HFFc6 (cell line): ENCODE data around the gene SSR4. TPM values are rescaled to one million over a fixed set of nuclear protein-coding genes. Genes with fewer than 3 reads are reported as not detected.

Source experiments
- DNase-seq: peaks from one replicate; pipeline ENCODE4 v3.0.0-alpha.2; 2018
- H3K27ac Mint-ChIP-seq: 2 replicates; pipeline ENCODE4 v1.8.0; 2020; ENCODE audit warnings: mild to moderate bottlenecking, mixed read lengths
- H3K27me3 Mint-ChIP-seq: 2 replicates; pipeline ENCODE4 v1.8.0; 2021; ENCODE audit warnings: mild to moderate bottlenecking, moderate library complexity, mixed read lengths; ENCODE audit not compliant: insufficient read depth
- H3K36me3 Mint-ChIP-seq: 2 replicates; pipeline ENCODE4 v1.8.0; 2021; ENCODE audit warnings: low read depth, mixed read lengths
- H3K4me1 Mint-ChIP-seq: 2 replicates; pipeline ENCODE4 v1.8.0; 2020; ENCODE audit warnings: low read depth, mixed read lengths
- H3K4me3 Mint-ChIP-seq: 2 replicates; pipeline ENCODE4 v1.8.0; 2020; ENCODE audit warnings: mild to moderate bottlenecking, moderate library complexity, mixed read lengths
- H3K9me3 Mint-ChIP-seq: 2 replicates; pipeline ENCODE4 v1.8.0; 2020; ENCODE audit warnings: mild to moderate bottlenecking, mixed read lengths
- total RNA-seq, 6 experiments: library from RNA; stranded (reverse); fragmentation: NEBNext Ultra II Directional; extraction: Animal tissue kit (Norgen Biotek cat#: 25700); gene quantifications; 2 replicates in 1 of 6; 3 replicates in 5 of 6; pipeline ENCODE4 v1.2.3, GENCODE V29; 2021
- TF ChIP-seq, protein P1 (sequence below): fragments of 200-600 bp; sonication (generic); IDR thresholded peaks from 2 replicates; pipeline ENCODE4 v1.5.0; 2021; ENCODE audit warnings: antibody characterized with exemption, mild to moderate bottlenecking

SSR4 gene
- total RNA-seq, 6 experiments from 2014 or later = 171 to 247 (median 182) TPM

DNA sequence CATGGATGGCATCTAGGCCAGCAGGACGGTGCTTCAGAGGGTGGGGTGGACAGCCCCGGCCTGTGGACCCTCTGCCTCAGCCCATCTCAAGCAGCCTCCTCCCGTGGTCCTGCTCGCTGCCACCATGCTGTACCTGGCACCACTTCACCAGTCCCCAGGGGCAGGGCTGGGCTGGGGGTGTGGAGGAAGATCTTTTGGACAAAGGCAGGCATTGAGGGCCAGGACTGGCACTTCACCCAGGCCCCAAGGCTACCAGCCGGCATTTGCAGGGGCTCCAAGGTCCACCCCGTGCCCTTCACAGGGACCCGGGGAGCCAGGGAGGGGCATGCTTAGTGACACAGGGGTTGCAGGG, 29.7 kb upstream of the SSR4 start:
- H3K9me3 Mint-ChIP-seq = no peaks in the 10 kb centered on the region
- H3K4me3 Mint-ChIP-seq = peak overlapping the region; percentile 87
- no peaks in the 10 kb centered on the region for H3K27me3 Mint-ChIP-seq
- no peaks in the 10 kb centered on the region for H3K36me3 Mint-ChIP-seq
- H3K27ac Mint-ChIP-seq = no peak overlapping the region
- no peak for DNase-seq
- peaks cover 7% of the 10 kb centered on the region; the same call in 1 of the 2 replicates for H3K4me1 Mint-ChIP-seq
- TF ChIP-seq, protein P1, sequence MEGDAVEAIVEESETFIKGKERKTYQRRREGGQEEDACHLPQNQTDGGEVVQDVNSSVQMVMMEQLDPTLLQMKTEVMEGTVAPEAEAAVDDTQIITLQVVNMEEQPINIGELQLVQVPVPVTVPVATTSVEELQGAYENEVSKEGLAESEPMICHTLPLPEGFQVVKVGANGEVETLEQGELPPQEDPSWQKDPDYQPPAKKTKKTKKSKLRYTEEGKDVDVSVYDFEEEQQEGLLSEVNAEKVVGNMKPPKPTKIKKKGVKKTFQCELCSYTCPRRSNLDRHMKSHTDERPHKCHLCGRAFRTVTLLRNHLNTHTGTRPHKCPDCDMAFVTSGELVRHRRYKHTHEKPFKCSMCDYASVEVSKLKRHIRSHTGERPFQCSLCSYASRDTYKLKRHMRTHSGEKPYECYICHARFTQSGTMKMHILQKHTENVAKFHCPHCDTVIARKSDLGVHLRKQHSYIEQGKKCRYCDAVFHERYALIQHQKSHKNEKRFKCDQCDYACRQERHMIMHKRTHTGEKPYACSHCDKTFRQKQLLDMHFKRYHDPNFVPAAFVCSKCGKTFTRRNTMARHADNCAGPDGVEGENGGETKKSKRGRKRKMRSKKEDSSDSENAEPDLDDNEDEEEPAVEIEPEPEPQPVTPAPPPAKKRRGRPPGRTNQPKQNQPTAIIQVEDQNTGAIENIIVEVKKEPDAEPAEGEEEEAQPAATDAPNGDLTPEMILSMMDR = no peak

DNA sequence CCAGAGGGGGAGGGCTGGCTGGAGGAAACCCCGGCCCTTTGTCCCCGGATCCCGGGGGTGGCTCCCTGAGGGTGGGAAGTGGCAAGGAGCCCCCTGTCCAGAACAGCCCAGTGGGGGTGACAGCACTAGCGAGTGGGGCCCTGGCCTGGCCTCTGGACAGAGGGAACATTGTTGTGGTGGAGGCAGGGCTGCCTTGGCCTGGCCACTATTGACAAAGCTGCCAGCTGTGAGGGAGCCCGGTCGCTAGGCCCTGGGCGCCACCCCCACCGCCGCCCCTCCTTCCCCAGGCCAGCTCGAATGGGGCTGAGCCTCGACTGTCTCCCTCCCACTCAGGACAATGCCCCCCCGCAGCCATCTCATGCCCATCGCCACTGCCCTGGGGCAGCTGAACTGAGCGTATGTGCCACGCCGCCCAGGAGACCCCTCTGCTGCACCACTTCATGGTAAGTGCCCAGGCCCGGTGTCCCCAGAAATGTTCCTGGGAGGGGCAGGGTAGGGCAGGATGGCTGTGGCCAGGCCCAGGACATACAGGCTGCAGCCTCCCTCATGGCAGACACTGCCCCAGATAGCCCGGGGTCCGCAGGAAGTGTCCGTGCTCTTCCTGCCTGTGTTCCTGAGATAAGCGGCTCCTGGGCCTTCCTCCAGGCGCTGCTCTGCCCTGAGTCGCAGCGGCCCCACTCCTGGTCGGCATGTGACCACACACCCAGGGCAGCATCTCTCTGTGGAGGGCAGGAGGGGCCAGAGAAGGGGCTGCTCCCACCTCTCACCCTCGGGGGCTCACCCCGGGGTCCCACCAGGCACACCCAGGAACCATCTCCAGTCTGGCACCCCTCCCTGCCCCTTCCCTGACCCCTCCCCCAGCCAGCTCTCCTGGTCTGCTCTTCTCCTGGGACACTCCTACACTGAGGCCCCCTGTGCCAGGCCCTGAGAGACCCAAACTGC, 29.1 kb upstream of the SSR4 start:
- no peaks in the 10 kb centered on the region for H3K9me3 Mint-ChIP-seq
- H3K4me3 Mint-ChIP-seq = peak overlapping the region; percentile 77
- H3K27ac Mint-ChIP-seq = peak overlapping the region; percentile 82
- H3K36me3 Mint-ChIP-seq = no peaks in the 10 kb centered on the region
- TF ChIP-seq, protein P1 = no peak
- no peak for DNase-seq
- peaks cover 7% of the 10 kb centered on the region; the same call in 1 of the 2 replicates for H3K4me1 Mint-ChIP-seq
- no peaks in the 10 kb centered on the region for H3K27me3 Mint-ChIP-seq

DNA sequence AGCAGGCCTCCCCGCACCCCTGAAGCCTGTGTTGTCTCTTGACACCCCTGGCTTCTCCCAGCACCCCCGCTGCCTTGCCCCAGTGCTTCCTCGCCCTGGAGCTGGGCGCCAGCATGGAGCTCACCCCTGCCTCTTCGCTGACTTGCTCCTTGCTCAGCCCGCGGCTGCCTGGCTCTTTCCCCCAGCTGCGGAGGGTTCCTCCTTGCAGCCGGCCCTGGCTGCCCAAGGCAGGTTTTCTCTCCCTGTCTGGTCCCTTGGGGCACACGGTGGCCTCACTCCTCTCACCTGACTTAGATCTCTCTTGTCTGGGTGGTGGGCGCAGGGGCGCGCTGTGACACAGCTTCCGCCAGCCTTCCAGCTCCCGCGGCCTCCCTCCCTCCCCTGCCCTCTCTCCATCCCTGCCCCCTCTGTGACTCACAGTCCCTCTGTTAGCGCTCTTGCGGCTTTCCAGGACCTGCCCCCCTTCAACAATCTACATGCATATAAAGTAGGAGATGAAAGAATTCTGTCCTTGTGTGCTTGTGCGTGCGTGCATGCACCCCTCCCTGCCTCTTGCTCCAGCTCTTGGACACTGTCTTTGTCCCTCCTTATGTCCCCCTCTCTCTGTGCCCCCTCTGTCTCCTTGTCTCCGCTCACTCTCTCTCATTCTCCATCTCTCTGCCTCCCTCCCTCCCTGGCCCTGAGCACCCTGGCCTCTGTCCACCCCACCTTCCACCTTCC, 28.2 kb upstream of the SSR4 start:
- Mint-ChIP-seq H3K9me3 (no peaks in the 10 kb centered on the region), H3K27me3 (no peaks in the 10 kb centered on the region), H3K27ac (peak overlapping the region; percentile 82), H3K4me1 (peaks cover 7% of the 10 kb centered on the region; the same call in 1 of the 2 replicates), H3K36me3 (no peaks in the 10 kb centered on the region), H3K4me3 (peak overlapping the region; percentile 77)
- DNase-seq = peak; percentile 62
- TF ChIP-seq, protein P1 = no peak

DNA sequence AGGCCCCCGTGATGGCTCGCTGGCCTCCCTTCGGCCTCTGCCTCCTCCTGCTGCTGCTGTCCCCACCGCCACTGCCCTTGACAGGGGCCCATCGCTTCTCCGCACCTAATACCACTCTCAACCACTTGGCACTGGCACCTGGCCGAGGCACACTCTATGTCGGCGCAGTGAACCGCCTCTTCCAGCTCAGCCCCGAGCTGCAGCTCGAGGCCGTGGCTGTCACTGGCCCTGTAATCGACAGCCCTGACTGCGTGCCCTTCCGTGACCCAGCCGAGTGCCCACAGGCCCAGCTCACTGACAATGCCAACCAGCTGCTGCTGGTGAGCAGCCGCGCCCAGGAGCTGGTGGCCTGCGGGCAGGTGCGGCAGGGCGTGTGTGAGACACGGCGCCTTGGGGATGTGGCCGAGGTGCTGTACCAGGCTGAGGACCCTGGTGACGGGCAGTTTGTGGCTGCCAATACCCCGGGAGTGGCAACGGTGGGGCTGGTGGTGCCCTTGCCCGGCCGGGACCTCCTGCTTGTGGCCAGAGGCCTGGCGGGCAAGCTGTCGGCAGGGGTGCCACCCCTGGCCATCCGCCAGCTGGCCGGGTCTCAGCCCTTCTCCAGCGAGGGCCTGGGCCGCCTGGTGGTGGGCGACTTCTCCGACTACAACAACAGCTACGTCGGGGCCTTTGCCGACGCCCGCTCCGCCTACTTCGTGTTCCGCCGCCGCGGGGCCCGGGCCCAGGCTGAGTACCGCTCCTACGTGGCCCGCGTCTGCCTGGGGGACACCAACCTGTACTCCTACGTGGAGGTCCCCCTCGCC, 27.4 kb upstream of the SSR4 start:
- H3K4me1 Mint-ChIP-seq = peaks cover 7% of the 10 kb centered on the region; the same call in 1 of the 2 replicates
- H3K27ac Mint-ChIP-seq = peak overlapping the region; percentile 82; the same call in 1 of the 2 replicates
- no peak overlapping the region for H3K4me3 Mint-ChIP-seq
- no peaks in the 10 kb centered on the region for H3K36me3 Mint-ChIP-seq
- H3K27me3 Mint-ChIP-seq = no peaks in the 10 kb centered on the region
- TF ChIP-seq, protein P1 = no peak
- no peaks in the 10 kb centered on the region for H3K9me3 Mint-ChIP-seq
- no peak for DNase-seq

DNA sequence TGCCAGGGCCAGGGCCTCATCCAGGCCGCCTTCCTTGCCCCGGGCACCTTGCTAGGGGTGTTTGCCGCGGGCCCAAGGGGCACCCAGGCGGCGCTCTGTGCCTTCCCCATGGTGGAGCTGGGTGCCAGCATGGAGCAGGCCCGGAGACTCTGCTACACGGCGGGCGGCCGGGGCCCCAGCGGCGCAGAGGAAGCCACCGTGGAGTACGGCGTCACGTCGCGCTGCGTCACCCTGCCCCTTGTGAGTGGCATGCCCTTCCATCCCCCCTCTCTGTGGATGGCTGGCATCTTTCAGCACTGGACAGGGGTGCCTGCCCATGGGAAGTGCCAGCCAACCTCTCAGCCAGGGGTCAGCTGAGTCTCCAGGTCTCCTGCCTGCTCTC, 26.8 kb upstream of the SSR4 start:
- no peak for DNase-seq
- H3K4me3 Mint-ChIP-seq = no peak overlapping the region
- no peaks in the 10 kb centered on the region for H3K9me3 Mint-ChIP-seq
- peaks cover 7% of the 10 kb centered on the region; the same call in 1 of the 2 replicates for H3K4me1 Mint-ChIP-seq
- no peaks in the 10 kb centered on the region for H3K36me3 Mint-ChIP-seq
- H3K27ac Mint-ChIP-seq = no peak overlapping the region
- TF ChIP-seq, protein P1 = no peak
- H3K27me3 Mint-ChIP-seq = no peaks in the 10 kb centered on the region
